Liver (tissue), 3 donors: Measurements from ENCODE around the gene KDM4C.

Experiments used
- FOXA1 ChIP-seq: IDR thresholded peaks from 2 replicates; pipeline ENCODE4 v1.6.1; 2016; ENCODE audit warnings: antibody characterized with exemption
- JUND ChIP-seq, 2 donors: IDR thresholded peaks; 2 replicates each; pipeline ENCODE4 v1.6.1; 2016; ENCODE audit warnings: antibody characterized with exemption in 2 of 2
- RAD21 ChIP-seq, 2 donors: IDR thresholded peaks; 2 replicates each; pipeline ENCODE4 v1.6.1; 2016; ENCODE audit warnings: antibody characterized with exemption in 2 of 2, mild to moderate bottlenecking in 2 of 2
- RXRA ChIP-seq, 2 donors: IDR thresholded peaks; 2 replicates each; pipeline ENCODE4 v1.6.1; 2017 to 2018; ENCODE audit warnings: antibody characterized with exemption in 2 of 2, mild to moderate bottlenecking in 1 of 2
- SP1 ChIP-seq: IDR thresholded peaks from 2 replicates; pipeline ENCODE4 v1.6.1; 2018; ENCODE audit warnings: antibody characterized with exemption, mild to moderate bottlenecking
- YY1 ChIP-seq: IDR thresholded peaks from 2 replicates; pipeline ENCODE4 v1.6.1; 2016; ENCODE audit warnings: antibody characterized with exemption, mild to moderate bottlenecking
- TF ChIP-seq, protein P1 (sequence below): fragments of 150-350 bp; IDR thresholded peaks from 2 replicates; pipeline ENCODE4 v1.5.1; 2017; ENCODE audit warnings: improper control_type of control experiment, low read depth, low read length; ENCODE audit not compliant: missing input control
- donor health status: healthy.
- donor health status: healthy.

DNA sequence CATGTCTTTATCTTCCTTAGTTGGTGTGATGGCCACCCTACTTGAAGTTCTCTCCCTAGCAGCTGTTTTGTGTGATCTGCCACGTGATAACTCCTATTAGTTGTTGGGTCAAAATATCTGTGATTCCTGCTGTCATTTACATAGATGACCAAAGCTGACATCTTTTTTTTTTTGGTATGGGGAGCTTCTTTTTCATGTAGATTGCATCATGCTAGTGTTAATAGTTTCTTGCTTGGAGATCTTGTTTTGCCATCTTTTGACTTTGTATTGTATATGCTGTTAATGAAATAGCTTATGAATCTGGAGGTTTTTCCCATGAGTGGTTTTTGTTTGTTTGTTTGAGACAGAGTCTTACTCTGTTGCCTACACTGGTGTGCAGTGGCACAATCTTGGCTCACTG, 243.8 kb downstream of the KDM4C start:
- TF ChIP-seq RXRA (IDR thresholded peaks at IDR 0.05) (no peak), JUND (IDR thresholded peaks at IDR 0.05) (no peak), FOXA1 (no peak), RAD21 (IDR thresholded peaks at IDR 0.05) (no peak), SP1 (no peak), YY1 (no peak)
- TF ChIP-seq, protein P1, sequence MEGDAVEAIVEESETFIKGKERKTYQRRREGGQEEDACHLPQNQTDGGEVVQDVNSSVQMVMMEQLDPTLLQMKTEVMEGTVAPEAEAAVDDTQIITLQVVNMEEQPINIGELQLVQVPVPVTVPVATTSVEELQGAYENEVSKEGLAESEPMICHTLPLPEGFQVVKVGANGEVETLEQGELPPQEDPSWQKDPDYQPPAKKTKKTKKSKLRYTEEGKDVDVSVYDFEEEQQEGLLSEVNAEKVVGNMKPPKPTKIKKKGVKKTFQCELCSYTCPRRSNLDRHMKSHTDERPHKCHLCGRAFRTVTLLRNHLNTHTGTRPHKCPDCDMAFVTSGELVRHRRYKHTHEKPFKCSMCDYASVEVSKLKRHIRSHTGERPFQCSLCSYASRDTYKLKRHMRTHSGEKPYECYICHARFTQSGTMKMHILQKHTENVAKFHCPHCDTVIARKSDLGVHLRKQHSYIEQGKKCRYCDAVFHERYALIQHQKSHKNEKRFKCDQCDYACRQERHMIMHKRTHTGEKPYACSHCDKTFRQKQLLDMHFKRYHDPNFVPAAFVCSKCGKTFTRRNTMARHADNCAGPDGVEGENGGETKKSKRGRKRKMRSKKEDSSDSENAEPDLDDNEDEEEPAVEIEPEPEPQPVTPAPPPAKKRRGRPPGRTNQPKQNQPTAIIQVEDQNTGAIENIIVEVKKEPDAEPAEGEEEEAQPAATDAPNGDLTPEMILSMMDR: no peak
